NCI-H146 treated with DMSO at 0.1 percent for 48 hours (cell line): ENCODE data around the gene LUZP1.

Experiments used
- DNase-seq: peaks from one replicate; lab custom pipeline; 2025; ENCODE audit not compliant: unreplicated experiment; lab: John Stamatoyannopoulos, UW

The LUZP1 gene

GRCh38 chr1:23088027-23088426, 80.6 kb downstream of the LUZP1 start:
- DNase-seq, result no peak

GRCh38 chr1:23085696-23086095, 83.0 kb downstream of the LUZP1 start:
- no peak for DNase-seq

GRCh38 chr1:23084880-23085279, 83.8 kb downstream of the LUZP1 start:
- no peak for DNase-seq

- DNase-seq, result no peak
Observed at GRCh38 chr1:23083714-23084480, 84.8 kb downstream of the LUZP1 start.

- DNase-seq, result no peak
Observed at GRCh38 chr1:23081376-23081775, 87.3 kb downstream of the LUZP1 start.

GRCh38 chr1:23080885-23081284, 87.8 kb downstream of the LUZP1 start:
- no peak for DNase-seq

- DNase-seq, result no peak
Observed at GRCh38 chr1:23079025-23079424, 89.6 kb downstream of the LUZP1 start.

GRCh38 chr1:23074012-23074411, 94.6 kb downstream of the LUZP1 start:
- no peak for DNase-seq

GRCh38 chr1:23069675-23070074, 99.0 kb downstream of the LUZP1 start:
- DNase-seq, result no peak

GRCh38 chr1:23069149-23069548, 99.5 kb downstream of the LUZP1 start:
- DNase-seq, result no peak

- no peak for DNase-seq
Observed at GRCh38 chr1:23066075-23066474, 102.6 kb downstream of the LUZP1 start.

GRCh38 chr1:23065385-23065784, 103.3 kb downstream of the LUZP1 start:
- no peak for DNase-seq

- no peak for DNase-seq
Observed at GRCh38 chr1:23062271-23062670, 106.4 kb downstream of the LUZP1 start.

GRCh38 chr1:23057301-23057700, 111.4 kb downstream of the LUZP1 start:
- no peak for DNase-seq

GRCh38 chr1:23051290-23051909, 117.3 kb downstream of the LUZP1 start:
- DNase-seq, result no peak

- no peak for DNase-seq
Observed at GRCh38 chr1:23050201-23050600, 118.5 kb downstream of the LUZP1 start.

GRCh38 chr1:23044035-23044434, 124.6 kb downstream of the LUZP1 start:
- DNase-seq, result no peak

- no peak for DNase-seq
Observed at GRCh38 chr1:23040509-23040908, 128.1 kb downstream of the LUZP1 start.

GRCh38 chr1:23039308-23039826, 129.3 kb downstream of the LUZP1 start:
- no peak for DNase-seq

- no peak for DNase-seq
Observed at GRCh38 chr1:23037081-23037740, 131.4 kb downstream of the LUZP1 start.

GRCh38 chr1:23035823-23036452, 132.7 kb downstream of the LUZP1 start:
- no peak for DNase-seq
